Glomerular visceral epithelial cell (primary cell): ENCODE results near the gene ALPI.

ENCODE experiments used
- DNase-seq: peaks from one replicate; pipeline ENCODE4 v3.0.0-alpha.2; 2016; ENCODE audit errors: extremely low spot score

ALPI gene

DNA sequence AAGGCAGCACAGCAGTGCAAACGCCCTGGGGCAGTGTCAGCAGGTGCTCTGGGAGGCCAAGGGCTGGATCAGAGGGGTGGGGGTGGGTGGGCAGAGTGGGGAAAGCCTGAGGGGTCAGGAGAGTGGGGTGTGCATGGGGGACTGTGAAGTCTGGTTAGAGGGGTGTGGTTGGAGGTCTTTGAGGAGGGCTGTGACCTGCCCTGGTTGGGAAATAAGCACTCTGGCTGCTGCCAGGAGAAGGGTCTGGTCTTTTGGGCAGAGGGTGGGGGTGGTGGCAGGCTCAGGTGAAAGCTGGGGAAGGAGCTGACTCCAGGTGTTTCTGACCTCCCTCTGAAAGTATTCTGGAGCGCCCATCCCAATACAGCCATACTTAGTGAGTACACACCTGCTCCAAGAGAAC, 4.2 kb downstream of the ALPI start:
- no peak for DNase-seq

GRCh38 chr2:232463701-232464543, 8.0 kb downstream of the ALPI start:
- no peak for DNase-seq

- DNase-seq, result no peak
Measured at GRCh38 chr2:232464544-232464885, 8.6 kb downstream of the ALPI start.

- DNase-seq, result no peak
Measured at GRCh38 chr2:232465061-232465460, 9.1 kb downstream of the ALPI start.

- DNase-seq, result no peak
Measured at GRCh38 chr2:232466221-232466620, 10.3 kb downstream of the ALPI start.

DNA sequence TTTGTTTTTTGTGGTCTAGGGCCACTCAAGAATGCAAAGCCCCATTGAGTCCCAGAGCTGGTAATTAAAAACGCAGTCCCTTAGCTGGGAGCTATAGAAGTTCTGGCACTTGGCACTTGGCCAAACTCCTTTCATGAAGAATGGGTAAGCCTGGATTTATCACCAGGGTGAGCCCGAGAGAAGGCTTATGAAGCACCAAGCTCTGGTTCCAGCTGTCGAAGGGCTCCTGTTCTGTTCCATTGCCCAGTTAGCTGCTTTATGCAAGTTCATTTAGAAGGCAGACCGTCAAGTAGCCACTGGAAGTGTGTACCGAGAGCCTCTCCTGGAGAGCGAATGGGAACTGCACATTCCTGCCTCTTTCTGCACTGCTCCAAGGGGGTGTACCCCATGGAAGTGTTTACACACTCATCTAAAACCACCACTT, 17.5 kb downstream of the ALPI start:
- peak; percentile 9 for DNase-seq

GRCh38 chr2:232476045-232476444, 20.1 kb downstream of the ALPI start:
- no peak for DNase-seq

DNA sequence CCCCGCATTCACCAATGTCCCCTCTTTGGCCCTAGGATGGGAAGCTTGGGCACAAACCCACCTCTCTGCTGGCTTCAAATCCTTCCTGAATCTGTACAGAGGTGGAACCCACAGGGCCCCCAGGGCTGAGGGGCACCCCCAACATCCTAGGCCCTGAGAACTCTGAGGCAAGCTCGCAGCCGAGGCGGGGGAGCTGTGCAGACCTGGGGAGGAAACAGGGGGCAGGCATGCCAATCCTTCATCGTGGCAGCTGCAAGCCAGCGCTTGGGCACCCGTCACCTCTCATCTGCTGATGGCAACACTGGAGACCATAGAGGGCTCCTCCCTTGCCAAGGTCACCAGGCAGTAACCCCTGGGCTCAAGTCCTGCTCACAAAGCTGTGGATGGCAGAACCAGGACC, 20.8 kb downstream of the ALPI start:
- no peak for DNase-seq

DNA sequence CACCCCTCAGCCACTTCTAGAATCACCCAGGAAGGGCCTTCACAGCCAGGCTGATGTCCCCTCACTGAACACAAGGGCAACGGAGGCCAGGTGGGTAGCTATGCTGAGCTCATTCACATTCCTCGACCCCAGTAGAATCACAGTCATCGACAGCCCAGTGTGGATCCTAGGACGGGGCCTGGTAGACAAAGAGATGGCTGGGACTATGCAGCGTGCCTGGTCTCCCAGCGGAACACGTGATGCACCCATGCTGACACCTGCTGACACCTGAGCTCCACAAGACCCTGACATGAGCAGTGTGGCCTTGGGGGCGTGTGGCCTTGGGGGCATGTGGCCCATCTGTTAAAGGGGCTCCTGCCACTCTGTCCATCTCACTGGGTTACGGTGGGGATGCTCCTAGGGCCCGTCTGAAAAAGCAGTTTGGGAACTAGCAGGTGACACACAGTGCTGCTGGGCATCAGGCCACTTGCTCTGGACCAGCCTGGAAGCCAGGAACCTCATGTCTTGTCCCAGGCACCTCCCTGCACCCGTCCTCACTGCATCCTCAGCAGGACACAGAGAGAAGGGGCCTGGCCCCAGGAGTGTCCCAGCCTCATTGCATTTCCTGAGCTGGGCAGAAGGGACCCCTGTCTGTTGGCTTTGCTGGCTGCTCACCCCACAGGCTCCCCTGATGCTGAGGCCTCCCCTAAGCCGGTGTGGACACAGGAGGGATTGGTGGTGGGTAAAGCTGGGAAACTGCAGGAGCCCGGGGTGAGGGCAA, 22.0 kb downstream of the ALPI start:
- DNase-seq, result no peak

- no peak for DNase-seq
Measured at GRCh38 chr2:232478571-232479340, 22.8 kb downstream of the ALPI start.

GRCh38 chr2:232479341-232480200, 23.6 kb downstream of the ALPI start:
- DNase-seq, result no peak

GRCh38 chr2:232480201-232481190, 24.5 kb downstream of the ALPI start:
- no peak for DNase-seq

GRCh38 chr2:232481322-232482140, 25.6 kb downstream of the ALPI start:
- no peak for DNase-seq

GRCh38 chr2:232482301-232483238, 26.6 kb downstream of the ALPI start:
- no peak for DNase-seq

- DNase-seq, result no peak
Measured at GRCh38 chr2:232483311-232483922, 27.5 kb downstream of the ALPI start.

DNA sequence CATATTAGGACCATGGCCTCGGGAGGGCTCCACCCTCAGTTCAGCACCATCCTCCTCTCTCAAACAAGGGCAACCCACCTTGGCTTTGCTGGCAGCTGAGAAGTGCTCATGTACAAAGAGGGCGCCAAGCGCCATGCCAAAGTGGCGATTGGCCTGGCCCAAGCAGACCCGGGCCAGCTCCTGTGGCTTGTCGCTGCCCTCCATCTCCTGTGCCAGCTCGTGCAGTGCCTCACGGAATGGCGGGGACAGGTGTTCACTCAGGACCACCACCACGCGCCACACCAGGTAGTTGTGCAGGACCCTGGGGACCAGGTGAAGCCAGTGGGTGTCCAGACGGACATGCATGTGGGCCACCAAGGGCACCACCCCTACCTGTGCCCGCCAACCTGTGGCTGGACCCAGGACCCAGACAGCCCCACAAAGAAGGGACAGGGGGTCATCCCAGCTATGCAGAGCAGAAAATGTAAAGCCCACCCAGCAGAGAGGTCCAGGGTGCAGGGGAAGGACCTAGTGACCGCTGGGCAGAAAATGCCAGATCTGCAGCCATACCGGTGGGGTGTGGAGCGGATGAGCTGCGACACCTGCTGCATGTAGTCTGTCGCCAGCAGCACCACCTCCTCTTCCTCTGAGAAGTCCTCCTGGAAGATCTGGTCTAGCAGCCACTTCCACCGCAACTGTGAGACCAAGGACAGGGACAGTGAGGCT, 28.1 kb downstream of the ALPI start:
- DNase-seq, result no peak
